DMS53 (cell line): ENCODE data around the gene GJB4.

Experiments
- DNase-seq: peaks from one replicate; lab custom pipeline; 2025; lab: John Stamatoyannopoulos, UW

Gene GJB4

GRCh38 chr1:34778381-34778780, 18.8 kb downstream of the GJB4 start:
- DNase-seq = no peak

- DNase-seq = no peak
Observed at GRCh38 chr1:34779005-34779404, 19.5 kb downstream of the GJB4 start.

GRCh38 chr1:34779526-34779925, 20.0 kb downstream of the GJB4 start:
- peak; percentile 18 for DNase-seq

GRCh38 chr1:34779962-34780361, 20.4 kb downstream of the GJB4 start:
- DNase-seq = no peak

GRCh38 chr1:34780528-34780927, 21.0 kb downstream of the GJB4 start:
- no peak for DNase-seq

GRCh38 chr1:34781071-34781843, 21.7 kb downstream of the GJB4 start, which contains the start of gene GJB3:
TSS of gene GJB3 (plus strand) at chr1:34781214. CDS start at chr1:34784763, 3,549 bp downstream.
- peak; percentile 72 for DNase-seq

GRCh38 chr1:34781844-34782391, 22.4 kb downstream of the GJB4 start:
- DNase-seq = peak; percentile 34

- no peak for DNase-seq
Observed at GRCh38 chr1:34784751-34785221, 25.2 kb downstream of the GJB4 start.

GRCh38 chr1:34785231-34785874, 25.8 kb downstream of the GJB4 start:
- DNase-seq = no peak

GRCh38 chr1:34785875-34786470, 26.4 kb downstream of the GJB4 start:
- no peak for DNase-seq

- peak; percentile 86 for DNase-seq
Observed at GRCh38 chr1:34786521-34787325, 27.2 kb downstream of the GJB4 start.

GRCh38 chr1:34787461-34788420, 28.2 kb downstream of the GJB4 start:
- peak; percentile 44 for DNase-seq

- no peak for DNase-seq
Observed at GRCh38 chr1:34790985-34791384, 31.4 kb downstream of the GJB4 start.

GRCh38 chr1:34792424-34792823, 32.9 kb downstream of the GJB4 start:
- DNase-seq = peak; percentile 34

GRCh38 chr1:34792868-34793727, 33.6 kb downstream of the GJB4 start, which contains the start of gene GJA4:
TSS of gene GJA4 (plus strand) at chr1:34792999. CDS start at chr1:34794214, 1,215 bp downstream.
- peak; percentile 34 for DNase-seq

GRCh38 chr1:34794001-34794789, 34.7 kb downstream of the GJB4 start:
- peak; percentile 18 for DNase-seq

GRCh38 chr1:34794790-34795180, 35.2 kb downstream of the GJB4 start:
- no peak for DNase-seq

GRCh38 chr1:34795916-34796315, 36.4 kb downstream of the GJB4 start:
- DNase-seq = no peak

GRCh38 chr1:34796990-34797389, 37.5 kb downstream of the GJB4 start:
- no peak for DNase-seq
